NB4 (cell line): ENCODE results near the gene CEP55.

ENCODE experiments used
- CTCF ChIP-seq: IDR thresholded peaks from one replicate; pipeline ENCODE4 v1.5.1; 2012; ENCODE audit warnings: low read depth, low read length
- POLR2A ChIP-seq: IDR thresholded peaks from 2 replicates; pipeline ENCODE4 v1.6.1; 2011; ENCODE audit warnings: mild to moderate bottlenecking; ENCODE audit not compliant: insufficient read length; ENCODE audit errors: extremely low read depth

GRCh38 chr10:93553482-93554315 lies 57.3 kb downstream of the CEP55 start:
- TF ChIP-seq CTCF (no peak), POLR2A (no peak)
